Stimulated activated CD8-positive, alpha-beta memory T cell treated with anti-CD3 and anti-CD28 coated beads, Interleukin-12 subunit alpha, Interleukin-12 subunit beta, amount 100 ng/mL, for 1 hour (primary cell): ENCODE results near the gene GSG1.
"Not testable (repeated sequence)": the region's sequence is repeated elsewhere in the genome, so short reads cannot be mapped to it uniquely, and the experiment has no call there.

Source experiments
- DNase-seq: peaks from one replicate; pipeline ENCODE4 v3.0.0-alpha.2; 2020; ENCODE audit warnings: low read depth

Gene GSG1

DNA sequence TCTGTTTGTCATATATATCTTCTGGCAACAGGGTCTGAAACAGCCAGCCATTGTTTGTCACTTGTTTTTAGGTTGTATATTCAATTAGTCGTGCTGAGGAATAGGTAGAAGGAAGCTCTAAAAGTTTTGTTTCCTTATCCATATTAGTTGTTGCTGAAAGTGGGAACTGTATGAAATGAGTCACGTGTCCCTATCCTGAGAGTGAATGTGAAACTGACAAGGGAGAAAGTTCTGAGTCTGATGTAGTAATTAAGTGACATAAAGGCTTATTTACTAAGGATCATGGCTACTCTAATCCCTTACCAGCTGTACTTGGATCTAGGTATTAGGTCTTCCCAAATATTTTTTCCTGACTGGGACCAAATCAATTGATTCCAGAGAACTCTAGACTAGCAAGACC is 42.9 kb downstream of the GSG1 start:
- DNase-seq, result no peak

DNA sequence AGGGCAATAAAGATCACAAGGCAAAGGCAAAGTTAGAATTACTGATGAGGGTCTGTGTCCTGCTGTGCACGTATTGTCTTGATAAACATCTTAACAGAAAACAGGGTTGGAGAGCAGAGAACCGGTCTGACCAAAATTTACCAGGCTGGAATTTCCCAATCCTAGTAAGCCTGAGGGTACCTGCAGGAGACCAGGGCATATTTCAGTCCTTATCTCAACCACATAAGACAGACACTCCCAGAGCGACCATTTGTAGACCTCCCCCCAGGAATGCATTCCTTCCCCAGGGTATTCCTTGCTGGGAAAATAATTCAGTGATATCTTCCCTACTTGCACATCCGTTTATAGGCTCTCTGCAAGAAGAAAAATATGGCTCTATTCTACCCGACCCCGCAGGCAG is 49.9 kb downstream of the GSG1 start:
- DNase-seq, result not testable (repeated sequence)

DNA sequence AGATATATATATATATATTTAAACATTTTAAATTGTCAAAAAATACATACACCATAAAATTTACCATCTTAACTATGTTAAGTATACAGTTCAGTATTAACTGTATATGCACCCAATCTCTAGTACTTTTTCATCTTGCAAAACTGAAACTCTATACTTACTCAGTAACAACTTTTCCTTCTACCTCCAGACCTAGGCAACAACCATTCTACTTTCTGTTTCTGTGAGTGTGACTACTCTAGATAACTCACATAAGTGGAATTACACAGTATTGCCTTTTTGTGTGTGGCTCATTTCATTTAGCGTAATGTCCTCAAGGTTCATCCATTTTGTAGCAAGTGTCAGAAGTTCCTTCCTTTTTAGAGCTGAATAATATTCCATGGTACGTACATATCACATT is 51.0 kb downstream of the GSG1 start:
- no peak for DNase-seq

DNA sequence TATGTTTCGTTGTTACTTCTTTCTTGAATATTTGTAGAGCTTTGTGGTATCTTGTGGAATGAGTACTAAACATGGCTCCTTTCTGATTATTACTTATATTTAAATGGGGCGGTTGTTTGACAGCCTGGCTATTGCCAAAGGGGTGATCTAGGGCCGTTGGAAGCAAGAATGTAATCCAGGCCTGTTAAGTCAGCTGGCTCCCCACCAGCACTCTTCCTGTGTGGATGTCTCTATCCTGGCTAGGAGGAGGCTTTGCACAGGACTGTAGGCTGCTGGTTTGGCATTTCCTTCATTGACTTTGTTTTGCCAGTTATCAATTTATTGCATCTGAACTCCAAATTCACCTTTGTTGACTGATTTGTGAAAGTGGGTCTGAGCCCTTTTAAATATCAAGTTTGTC is 53.7 kb downstream of the GSG1 start:
- no peak for DNase-seq

DNA sequence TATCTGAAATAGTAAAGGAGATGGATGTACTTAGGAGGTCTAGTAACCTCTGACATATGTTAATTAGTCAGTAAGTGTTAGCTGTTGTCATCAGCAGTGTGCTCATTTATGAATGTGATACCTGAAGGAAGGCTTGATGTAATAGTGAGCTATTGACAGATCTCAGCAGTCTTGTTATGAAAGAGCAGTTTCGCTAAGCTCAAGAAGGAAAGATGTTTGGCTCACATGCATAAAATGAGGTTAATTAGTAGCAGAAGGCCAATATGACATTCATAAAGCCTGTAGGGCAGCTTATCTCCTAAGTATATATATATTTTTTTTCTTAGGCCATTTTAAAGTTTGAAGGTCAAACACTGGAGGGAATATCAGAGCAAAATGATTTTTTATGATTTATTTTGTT is 56.5 kb downstream of the GSG1 start:
- no peak for DNase-seq

DNA sequence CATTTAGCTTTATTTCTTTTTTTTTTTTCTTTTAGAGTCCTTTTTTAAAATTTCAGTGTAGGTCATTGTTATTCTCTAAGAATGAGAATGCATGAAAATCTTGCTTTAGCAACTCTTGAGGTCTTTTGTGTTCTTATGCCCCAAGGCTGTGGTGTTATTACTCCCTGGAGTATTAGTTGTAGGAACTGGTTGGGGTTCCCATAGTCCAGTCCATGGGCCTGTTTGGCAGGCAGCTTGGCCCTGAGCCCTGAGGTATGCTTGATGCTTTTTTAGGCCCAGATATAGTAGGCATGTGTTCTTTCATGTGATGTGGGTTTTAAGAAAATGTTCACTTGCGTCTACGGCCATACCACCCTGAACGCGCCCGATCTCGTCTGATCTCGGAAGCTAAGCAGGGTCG is 57.7 kb downstream of the GSG1 start:
- no peak for DNase-seq

DNA sequence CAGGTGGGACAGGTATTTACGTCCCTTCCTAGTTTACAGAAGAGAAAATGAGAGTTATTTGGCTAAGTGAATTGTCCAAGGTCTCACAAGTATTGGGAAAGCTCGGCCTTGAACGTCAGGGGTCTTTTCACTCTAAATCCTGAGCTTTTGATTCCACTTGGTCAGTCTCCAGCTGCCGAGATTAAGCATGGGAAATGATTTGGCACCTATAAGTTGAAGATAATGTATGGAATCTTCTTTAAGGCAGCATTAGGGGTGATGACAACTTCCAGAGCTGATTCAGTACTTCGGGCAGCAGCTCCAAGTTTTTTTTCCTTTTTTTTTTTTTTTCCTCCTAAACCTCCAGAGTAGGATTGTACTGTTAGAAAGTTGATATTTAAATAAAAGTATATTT is 58.6 kb downstream of the GSG1 start:
- no peak for DNase-seq

DNA sequence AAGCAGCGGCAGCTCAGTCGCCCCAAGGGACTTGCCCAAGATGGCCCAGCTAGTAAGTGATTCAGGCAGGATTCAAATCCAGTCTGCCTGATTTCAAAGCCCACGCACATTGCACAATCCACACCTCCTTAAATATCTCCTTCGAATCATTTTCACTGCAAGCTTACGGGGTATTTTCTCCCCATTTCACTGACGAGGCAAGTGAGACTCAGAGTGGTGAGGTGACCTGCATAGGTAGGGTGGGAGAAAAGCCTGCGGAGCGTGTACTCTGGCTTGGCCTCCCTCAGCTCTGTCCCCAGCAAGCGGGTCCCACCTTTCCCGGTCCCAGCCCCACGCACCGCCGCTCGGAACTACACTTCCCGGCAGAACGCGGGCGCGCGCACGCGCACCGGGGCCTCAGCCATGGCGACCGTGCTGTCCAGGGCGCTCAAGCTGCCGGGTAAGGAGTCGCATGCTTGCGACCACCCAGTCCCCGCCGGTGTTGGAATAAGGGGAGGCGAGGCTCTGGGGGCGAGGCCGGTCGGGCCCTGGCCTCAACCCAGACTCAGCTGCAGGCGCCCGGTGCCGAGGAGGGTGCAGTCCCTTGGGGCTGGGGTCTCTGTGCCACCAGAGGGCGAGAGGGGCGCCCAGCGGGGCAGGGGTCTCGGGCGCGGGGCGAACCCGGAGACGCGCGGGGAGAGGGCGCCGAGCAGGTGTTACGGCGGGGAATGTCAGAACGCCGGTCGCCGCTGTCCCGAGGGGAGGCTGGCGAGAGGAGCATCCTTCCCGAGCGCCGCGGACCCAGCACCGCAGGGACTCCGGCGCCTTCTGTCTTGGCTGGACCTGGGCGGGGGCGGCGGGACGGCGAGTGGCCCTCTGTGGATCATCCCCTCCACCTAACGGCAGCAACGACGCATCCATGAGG is 59.2 kb downstream of the GSG1 start, which contains the start of gene FAM234B:
Gene FAM234B, plus strand, starts transcription at position 380 of the 904 bp plus-strand sequence. Its CDS starts 23 bp downstream, at position 403.
- DNase-seq, result peak; percentile 60

DNA sequence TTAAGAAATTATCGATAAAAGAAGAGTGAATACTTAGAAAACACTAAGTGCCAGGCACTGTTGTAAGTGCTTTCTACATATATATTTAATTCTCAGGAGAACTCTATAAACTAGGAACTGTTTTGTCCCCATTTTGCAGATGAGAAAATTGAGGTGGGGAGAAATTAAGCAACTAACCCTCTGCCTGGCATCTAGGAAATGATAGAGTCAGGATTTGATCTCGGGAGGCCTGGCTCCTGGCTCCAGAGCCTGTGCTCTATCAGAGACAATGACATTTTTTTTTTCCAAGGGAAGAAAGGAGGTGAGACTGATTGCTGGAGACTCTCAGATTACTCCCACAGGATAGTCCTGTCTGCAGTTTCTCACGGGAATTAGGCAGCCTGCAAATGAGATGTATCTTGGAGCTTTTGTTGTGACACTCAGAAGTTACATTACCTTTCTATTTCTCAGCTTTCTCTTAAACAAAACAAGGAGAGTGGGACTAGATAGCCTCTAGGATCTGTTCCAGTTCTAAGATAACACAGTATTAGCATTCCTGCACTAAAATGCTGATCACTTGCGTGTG is 60.7 kb downstream of the GSG1 start:
- DNase-seq, result no peak

DNA sequence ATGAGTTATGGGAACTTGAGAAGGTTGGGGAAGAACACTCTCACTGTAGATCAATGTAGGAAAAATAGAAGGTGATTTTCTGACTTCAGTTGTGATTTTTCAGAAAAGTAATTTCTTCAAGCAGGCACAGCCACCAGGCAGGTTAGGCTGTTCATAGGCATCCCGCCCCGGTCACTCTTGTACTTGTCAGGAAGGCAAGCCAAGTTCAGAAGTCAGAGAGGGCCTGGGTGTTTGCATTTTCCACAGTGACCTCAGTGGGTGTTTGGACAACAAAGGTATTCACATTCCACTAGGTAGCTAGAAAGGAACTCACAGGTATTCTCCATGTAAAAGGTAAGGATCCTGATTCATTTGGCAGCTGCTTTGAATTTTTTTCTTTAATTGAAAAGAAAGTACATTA is 62.2 kb downstream of the GSG1 start:
- DNase-seq, result no peak

DNA sequence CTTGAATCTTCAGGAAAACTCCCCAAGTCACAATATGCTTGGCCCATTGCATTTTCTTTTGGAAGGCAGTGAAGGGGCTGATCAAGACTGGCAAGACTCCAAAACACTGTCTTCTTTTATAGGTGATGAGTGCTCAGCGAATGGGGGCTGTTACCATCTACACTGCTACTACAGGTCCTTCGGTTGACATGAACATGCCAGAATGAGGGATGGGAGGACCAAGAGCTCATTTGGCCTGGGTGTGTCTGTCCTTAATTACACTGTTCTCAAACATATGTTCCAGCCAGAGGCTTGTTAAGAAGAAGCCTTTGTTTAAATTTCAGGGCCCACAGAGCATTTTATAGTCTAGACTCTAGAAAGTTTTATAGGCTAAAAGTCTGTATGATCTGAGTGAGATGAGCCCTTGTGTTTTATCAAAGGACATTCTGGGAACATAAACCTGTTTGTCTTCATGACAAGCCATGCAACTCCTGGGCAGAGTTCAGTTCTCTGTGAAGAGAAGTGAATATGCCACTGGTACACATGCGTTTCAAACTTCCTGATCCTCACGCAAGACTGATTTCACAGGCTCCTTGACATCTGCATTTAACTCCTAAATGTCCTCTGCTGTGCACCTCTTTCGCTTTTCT is 64.0 kb downstream of the GSG1 start:
- DNase-seq, result no peak

DNA sequence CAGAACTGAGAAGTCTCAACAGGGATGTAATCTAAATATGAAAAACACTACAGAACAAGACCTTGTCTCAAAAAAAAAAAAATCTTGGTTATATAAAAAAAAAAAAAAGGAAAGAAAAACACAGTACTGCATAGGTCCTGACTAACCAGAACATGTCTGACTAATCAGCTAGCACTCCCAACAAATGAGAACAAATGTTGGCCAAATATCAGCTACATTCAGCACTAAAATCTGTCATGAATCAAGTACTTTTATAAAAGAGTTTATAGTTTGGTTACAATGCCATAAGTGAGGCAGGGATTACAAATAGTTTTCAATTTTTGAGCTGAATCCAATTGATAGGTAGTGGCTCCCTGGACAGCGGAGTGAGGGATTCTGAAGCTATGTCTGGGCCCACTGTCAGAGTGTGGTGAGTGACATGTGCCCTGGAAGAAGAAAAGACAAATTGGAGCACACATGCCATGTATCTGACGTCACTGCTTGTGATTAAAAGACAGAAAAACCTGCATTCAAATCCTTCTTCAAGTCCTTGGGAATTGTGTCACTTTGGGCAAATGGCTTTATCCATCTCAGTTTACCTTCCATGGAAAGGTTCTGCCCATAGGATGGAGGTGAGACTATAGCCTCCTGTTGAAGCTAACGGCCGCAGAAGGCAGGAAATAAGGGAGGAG is 64.8 kb downstream of the GSG1 start:
- DNase-seq, result no peak

DNA sequence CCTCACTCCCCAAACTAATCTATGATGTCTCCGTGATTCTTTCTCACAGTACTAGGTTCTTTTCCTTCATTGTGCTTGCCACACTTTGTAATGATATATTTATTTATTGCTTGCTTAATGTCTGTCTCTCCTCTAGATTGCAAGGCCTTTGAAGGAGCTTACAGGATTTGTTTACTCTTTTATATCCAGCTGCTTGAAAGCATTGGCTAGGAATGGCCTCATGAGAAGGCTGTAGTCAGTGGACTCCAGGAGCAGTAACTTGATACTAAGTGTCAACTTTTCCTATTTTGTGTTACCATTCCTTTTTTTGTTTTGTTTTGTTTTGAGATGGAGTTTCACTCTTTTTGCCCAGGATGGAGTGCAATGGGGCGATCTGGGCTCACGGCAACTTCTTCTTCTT is 66.6 kb downstream of the GSG1 start:
- no peak for DNase-seq

DNA sequence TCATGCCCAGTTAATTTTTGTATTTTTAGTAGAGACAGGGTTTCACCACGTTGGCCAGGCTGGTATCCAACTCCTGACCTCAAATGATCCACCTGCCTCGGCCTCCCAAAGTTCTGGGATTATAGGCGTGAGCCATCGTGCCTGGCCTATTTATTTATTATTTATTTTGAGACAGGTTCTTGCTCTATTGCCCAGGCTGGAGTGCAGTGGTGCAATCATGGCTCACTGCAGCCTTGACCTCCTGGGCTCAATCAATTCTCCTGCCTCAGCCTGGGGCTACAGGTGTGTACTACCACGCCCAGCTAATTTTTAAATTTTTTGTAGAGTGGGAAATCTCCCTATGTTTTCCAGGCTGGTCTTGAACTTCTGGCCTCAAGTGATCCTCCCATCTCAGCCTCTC is 68.1 kb downstream of the GSG1 start:
- DNase-seq, result not testable (repeated sequence)
